DND-41 (cell line): Measurements from ENCODE around the gene TBC1D30.

Experiments used
- ATAC-seq: fragments of 200-7000 bp; cut with Tn5 transposase; 3 replicates; pipeline ENCODE4 v1.9.1; 2021; ENCODE audit warnings: low read depth; ENCODE audit not compliant: insufficient read depth
- DNase-seq: peaks from one replicate; pipeline ENCODE4 v3.0.0-alpha.2; 2020
- H2AFZ ChIP-seq: 2 replicates; pipeline ENCODE4 v1.6.0; 2012; ENCODE audit warnings: low read depth, low read length
- H3K27ac ChIP-seq: 2 replicates; pipeline ENCODE4 v1.5.1; 2012; ENCODE audit warnings: low read length, inconsistent platforms
- H3K27me3 ChIP-seq: fragments of 200-600 bp; sonication (generic); 2 replicates; pipeline ENCODE4 v1.6.0; 2012; ENCODE audit warnings: low read length, mild to moderate bottlenecking, inconsistent platforms; ENCODE audit not compliant: insufficient read depth, poor library complexity
- H3K36me3 ChIP-seq: 2 replicates; pipeline ENCODE4 v1.5.1; 2012; ENCODE audit warnings: low read length, inconsistent platforms; ENCODE audit not compliant: insufficient read depth
- H3K4me1 ChIP-seq: 2 replicates; pipeline ENCODE4 v1.5.1; 2012; ENCODE audit warnings: mild to moderate bottlenecking, low read length; ENCODE audit not compliant: insufficient read depth
- H3K4me2 ChIP-seq: 2 replicates; pipeline ENCODE4 v1.6.0; 2012; ENCODE audit warnings: mild to moderate bottlenecking, moderate library complexity, low read length, inconsistent platforms; ENCODE audit not compliant: insufficient read depth
- H3K4me3 ChIP-seq, 2 experiments: fragments of 200-600 bp in 1 of 2; shearing (Covaris generic) in 1 of 2; 2 replicates each; pipeline ENCODE4 v1.5.1; 2012 to 2016; ENCODE audit warnings: inconsistent platforms in 2 of 2, low read length in 2 of 2, mild to moderate bottlenecking in 2 of 2, low read depth in 1 of 2, moderate library complexity in 1 of 2
- H3K79me2 ChIP-seq: 2 replicates; pipeline ENCODE4 v1.6.0; 2012; ENCODE audit warnings: low read length, inconsistent platforms; ENCODE audit not compliant: insufficient read depth
- H3K9ac ChIP-seq: 2 replicates; pipeline ENCODE4 v1.6.0; 2012; ENCODE audit warnings: low read depth, mild to moderate bottlenecking, inconsistent platforms, low read length, moderate library complexity
- H3K9me3 ChIP-seq: 2 replicates; pipeline ENCODE4 v1.5.1; 2012; ENCODE audit warnings: low read length, moderate library complexity, mild to moderate bottlenecking, inconsistent platforms; ENCODE audit not compliant: insufficient read depth, severe bottlenecking
- H4K20me1 ChIP-seq: 2 replicates; pipeline ENCODE4 v1.6.0; 2012; ENCODE audit warnings: low read length; ENCODE audit not compliant: insufficient read depth
- EZH2 ChIP-seq: IDR thresholded peaks from 3 replicates; pipeline ENCODE4 v1.6.1; 2012; ENCODE audit warnings: borderline replicate concordance, low read depth, mild to moderate bottlenecking, moderate library complexity, low read length, inconsistent platforms; ENCODE audit not compliant: severe bottlenecking
- TF ChIP-seq, protein P1 (sequence below): IDR thresholded peaks from 2 replicates; pipeline ENCODE4 v1.5.1; 2012; ENCODE audit warnings: borderline replicate concordance, low read length, moderate library complexity, mild to moderate bottlenecking; ENCODE audit not compliant: poor library complexity, severe bottlenecking; ENCODE audit errors: extremely low read depth

Gene TBC1D30

GRCh38 chr12:64911912-64912311, 87.5 kb downstream of the TBC1D30 start:
- no peak for DNase-seq
- no peak overlapping the region for H3K4me2 ChIP-seq
- TF ChIP-seq EZH2: no peak
- TF ChIP-seq, protein P1, sequence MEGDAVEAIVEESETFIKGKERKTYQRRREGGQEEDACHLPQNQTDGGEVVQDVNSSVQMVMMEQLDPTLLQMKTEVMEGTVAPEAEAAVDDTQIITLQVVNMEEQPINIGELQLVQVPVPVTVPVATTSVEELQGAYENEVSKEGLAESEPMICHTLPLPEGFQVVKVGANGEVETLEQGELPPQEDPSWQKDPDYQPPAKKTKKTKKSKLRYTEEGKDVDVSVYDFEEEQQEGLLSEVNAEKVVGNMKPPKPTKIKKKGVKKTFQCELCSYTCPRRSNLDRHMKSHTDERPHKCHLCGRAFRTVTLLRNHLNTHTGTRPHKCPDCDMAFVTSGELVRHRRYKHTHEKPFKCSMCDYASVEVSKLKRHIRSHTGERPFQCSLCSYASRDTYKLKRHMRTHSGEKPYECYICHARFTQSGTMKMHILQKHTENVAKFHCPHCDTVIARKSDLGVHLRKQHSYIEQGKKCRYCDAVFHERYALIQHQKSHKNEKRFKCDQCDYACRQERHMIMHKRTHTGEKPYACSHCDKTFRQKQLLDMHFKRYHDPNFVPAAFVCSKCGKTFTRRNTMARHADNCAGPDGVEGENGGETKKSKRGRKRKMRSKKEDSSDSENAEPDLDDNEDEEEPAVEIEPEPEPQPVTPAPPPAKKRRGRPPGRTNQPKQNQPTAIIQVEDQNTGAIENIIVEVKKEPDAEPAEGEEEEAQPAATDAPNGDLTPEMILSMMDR: no peak

GRCh38 chr12:64912516-64913255, 88.2 kb downstream of the TBC1D30 start:
- no peaks in the 10 kb centered on the region for H3K36me3 ChIP-seq
- H3K4me2 ChIP-seq: no peak overlapping the region
- no peaks in the 10 kb centered on the region for H3K9me3 ChIP-seq
- TF ChIP-seq, protein P1: no peak
- no peak for TF ChIP-seq EZH2
- H4K20me1 ChIP-seq: no peaks in the 10 kb centered on the region
- H3K27ac ChIP-seq: no peak overlapping the region
- H3K4me3 ChIP-seq: no peak overlapping the region
- H3K27me3 ChIP-seq: peaks cover 25% of the 10 kb centered on the region
- H3K79me2 ChIP-seq: no peaks in the 10 kb centered on the region
- no peaks in the 10 kb centered on the region for H3K4me1 ChIP-seq
- no peak overlapping the region for H3K9ac ChIP-seq
- ATAC-seq (no peak), DNase-seq (no peak)
- no peak overlapping the region for H2AFZ ChIP-seq

More at GRCh38 chr12:64911912-64912311, 87.5 kb downstream of the TBC1D30 start:
- Histone ChIP-seq H3K4me1 (no peaks in the 10 kb centered on the region), H3K27me3 (peaks cover 25% of the 10 kb centered on the region), H3K36me3 (no peaks in the 10 kb centered on the region), H3K27ac (no peak overlapping the region), H3K9me3 (no peaks in the 10 kb centered on the region), H4K20me1 (no peaks in the 10 kb centered on the region), H3K9ac (no peak overlapping the region), H3K4me3 (no peak overlapping the region), H3K79me2 (no peaks in the 10 kb centered on the region), H2AFZ (no peak overlapping the region)
- ATAC-seq: no peak

DNA sequence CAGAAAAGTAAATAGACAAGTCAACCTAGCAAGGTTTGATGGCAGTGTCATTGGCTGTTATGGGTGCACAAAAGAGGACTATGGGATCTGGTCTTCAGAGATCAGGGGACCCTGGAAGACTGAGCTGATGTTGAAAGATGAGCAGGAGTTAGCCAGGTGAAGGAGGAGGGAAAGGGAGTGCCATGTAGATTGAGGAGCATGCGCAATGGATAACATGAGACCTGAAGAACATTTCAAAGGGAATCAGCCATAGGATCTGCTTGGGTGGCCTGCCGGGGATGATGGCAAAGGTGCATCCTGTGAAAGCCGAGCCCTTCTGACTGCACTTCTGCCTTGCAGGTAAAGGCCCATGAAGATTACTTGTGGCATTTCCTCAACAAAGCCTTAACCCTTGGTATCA, 90.8 kb downstream of the TBC1D30 start:
- peaks cover 21% of the 10 kb centered on the region for H3K27me3 ChIP-seq
- no peaks in the 10 kb centered on the region for H3K36me3 ChIP-seq
- no peaks in the 10 kb centered on the region for H3K79me2 ChIP-seq
- DNase-seq: no peak
- H2AFZ ChIP-seq: no peak overlapping the region
- H3K9ac ChIP-seq: no peak overlapping the region
- no peaks in the 10 kb centered on the region for H3K9me3 ChIP-seq
- no peak overlapping the region for H3K27ac ChIP-seq
- TF ChIP-seq EZH2: no peak
- TF ChIP-seq, protein P1: no peak
- H4K20me1 ChIP-seq: no peaks in the 10 kb centered on the region
- H3K4me1 ChIP-seq: no peaks in the 10 kb centered on the region
- H3K4me3 ChIP-seq: no peak overlapping the region
- no peak for ATAC-seq
- H3K4me2 ChIP-seq: no peak overlapping the region
